Thoracic aorta (tissue), 2 donors: ENCODE measurements around the gene SMLR1. TPM values are rescaled to one million over a fixed set of nuclear protein-coding genes. Genes with fewer than 3 reads are reported as not detected.

ENCODE experiments used
- ATAC-seq: fragments of 150-250 bp; one replicate; pipeline ENCODE4 v1.8.0; 2017; ENCODE audit warnings: low read depth; ENCODE audit not compliant: insufficient number of reproducible peaks, low FRiP score
- DNase-seq: peaks from one replicate; pipeline ENCODE4 v3.0.0-alpha.2; 2020; ENCODE audit warnings: low spot score
- H3K27ac ChIP-seq, 2 donors: fragments of 200-600 bp; sonication (generic); 1 replicate in 1 of 2; 2 replicates in 1 of 2; pipeline ENCODE4 v1.5.1; 2016; ENCODE audit warnings: mild to moderate bottlenecking in 2 of 2, moderate library complexity in 2 of 2
- H3K27me3 ChIP-seq: fragments of 200-600 bp; sonication (generic); replicated peaks from 2 replicates; pipeline ENCODE4 v1.6.0; 2016; ENCODE audit warnings: mild to moderate bottlenecking; ENCODE audit not compliant: insufficient read depth
- H3K36me3 ChIP-seq: fragments of 200-600 bp; sonication (generic); one replicate; pipeline ENCODE4 v1.5.1; 2016
- H3K4me1 ChIP-seq, 2 donors: fragments of 200-600 bp; sonication (generic); 1 replicate in 1 of 2; 2 replicates in 1 of 2; pipeline versions ENCODE4 v1.5.1 to v1.6.0; 2016; ENCODE audit warnings: low read depth in 2 of 2, mild to moderate bottlenecking in 1 of 2; ENCODE audit not compliant: control insufficient read depth in 1 of 2
- H3K4me3 ChIP-seq: fragments of 200-600 bp; sonication (generic); 2 replicates; pipeline ENCODE4 v1.5.1; 2016; ENCODE audit warnings: mild to moderate bottlenecking
- H3K9me3 ChIP-seq: fragments of 200-600 bp; sonication (generic); 2 replicates; pipeline ENCODE4 v1.5.1; 2016
- total RNA-seq, 2 donors: library from RNA; depleted of rRNA; stranded (reverse); fragments of >200 nt; gene quantifications; one replicate each; pipeline versions ENCODE4 v1.1.0 to v1.2.3, GENCODE V29; 2016
- TF ChIP-seq, protein P1 (sequence below): fragments of 200-600 bp; sonication (generic); IDR thresholded peaks from one replicate; pipeline ENCODE4 v1.5.1; 2019; ENCODE audit warnings: antibody characterized with exemption

SMLR1 gene
- total RNA-seq, 2 donors from 2014 or later, result not detected

GRCh38 chr6:130839379-130839778, 12.2 kb downstream of the SMLR1 start:
- no peaks in the 10 kb centered on the region for H3K9me3 ChIP-seq
- DNase-seq (no peak), ATAC-seq (no peak)
- no peak overlapping the region for H3K27ac ChIP-seq
- TF ChIP-seq, protein P1, sequence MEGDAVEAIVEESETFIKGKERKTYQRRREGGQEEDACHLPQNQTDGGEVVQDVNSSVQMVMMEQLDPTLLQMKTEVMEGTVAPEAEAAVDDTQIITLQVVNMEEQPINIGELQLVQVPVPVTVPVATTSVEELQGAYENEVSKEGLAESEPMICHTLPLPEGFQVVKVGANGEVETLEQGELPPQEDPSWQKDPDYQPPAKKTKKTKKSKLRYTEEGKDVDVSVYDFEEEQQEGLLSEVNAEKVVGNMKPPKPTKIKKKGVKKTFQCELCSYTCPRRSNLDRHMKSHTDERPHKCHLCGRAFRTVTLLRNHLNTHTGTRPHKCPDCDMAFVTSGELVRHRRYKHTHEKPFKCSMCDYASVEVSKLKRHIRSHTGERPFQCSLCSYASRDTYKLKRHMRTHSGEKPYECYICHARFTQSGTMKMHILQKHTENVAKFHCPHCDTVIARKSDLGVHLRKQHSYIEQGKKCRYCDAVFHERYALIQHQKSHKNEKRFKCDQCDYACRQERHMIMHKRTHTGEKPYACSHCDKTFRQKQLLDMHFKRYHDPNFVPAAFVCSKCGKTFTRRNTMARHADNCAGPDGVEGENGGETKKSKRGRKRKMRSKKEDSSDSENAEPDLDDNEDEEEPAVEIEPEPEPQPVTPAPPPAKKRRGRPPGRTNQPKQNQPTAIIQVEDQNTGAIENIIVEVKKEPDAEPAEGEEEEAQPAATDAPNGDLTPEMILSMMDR, result no peak
- no peaks in the 10 kb centered on the region for H3K27me3 ChIP-seq
- H3K36me3 ChIP-seq, result no peaks in the 10 kb centered on the region
- H3K4me3 ChIP-seq, result no peak overlapping the region
- peaks cover 0 to 21% of the 10 kb centered on the region in 2 donors for H3K4me1 ChIP-seq

- H3K36me3 ChIP-seq, result no peaks in the 10 kb centered on the region
- H3K27ac ChIP-seq, result no peak overlapping the region
Observed at GRCh38 chr6:130840050-130840449, 12.8 kb downstream of the SMLR1 start.

DNA sequence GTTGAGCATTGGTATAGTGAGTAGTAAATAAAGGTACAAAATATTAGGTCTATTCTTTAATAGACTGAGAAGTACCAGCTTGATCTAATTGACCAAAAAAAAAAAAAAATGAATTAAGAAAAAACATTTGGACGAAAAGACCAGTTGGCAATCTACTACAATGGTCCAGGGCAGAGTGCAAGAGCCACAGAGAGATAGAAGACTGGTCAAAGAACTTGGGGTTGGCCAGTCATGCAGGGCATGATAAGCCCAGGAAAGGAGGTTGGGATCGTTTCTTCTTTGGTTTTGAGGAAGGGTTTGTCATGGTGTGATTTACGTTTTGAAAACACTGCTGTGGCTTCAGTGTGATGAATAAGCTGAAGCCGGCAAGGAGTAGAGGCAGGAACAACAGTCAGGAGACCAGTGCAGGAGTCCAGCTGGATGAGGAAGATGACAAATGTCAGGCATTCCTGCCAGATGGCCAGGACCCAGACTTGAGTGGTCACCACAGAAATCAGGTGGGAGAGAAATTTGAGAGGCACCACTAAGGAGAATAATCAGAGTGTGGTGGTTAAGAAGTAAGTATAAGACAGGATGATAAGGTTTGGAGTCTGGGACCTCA, 14.0 kb downstream of the SMLR1 start:
- Histone ChIP-seq H3K36me3 (no peaks in the 10 kb centered on the region), H3K27ac (no peak overlapping the region), H3K9me3 (no peaks in the 10 kb centered on the region), H3K27me3 (no peaks in the 10 kb centered on the region), H3K4me3 (no peak overlapping the region), H3K4me1 (peaks cover 0 to 21% of the 10 kb centered on the region in 2 donors)
- no peak for ATAC-seq
- TF ChIP-seq, protein P1, result no peak
- no peak for DNase-seq

More at GRCh38 chr6:130840050-130840449, 12.8 kb downstream of the SMLR1 start:
- Histone ChIP-seq H3K27me3 (no peaks in the 10 kb centered on the region), H3K9me3 (no peaks in the 10 kb centered on the region), H3K4me3 (no peak overlapping the region), H3K4me1 (peaks cover 0 to 21% of the 10 kb centered on the region in 2 donors)
- no peak for ATAC-seq
- TF ChIP-seq, protein P1, result no peak
- DNase-seq, result no peak

GRCh38 chr6:130843575-130844320, 16.5 kb downstream of the SMLR1 start:
- ATAC-seq, result no peak
- TF ChIP-seq, protein P1, result no peak
- Histone ChIP-seq H3K27ac (no peak overlapping the region), H3K9me3 (no peaks in the 10 kb centered on the region), H3K4me1 (peaks cover 0 to 19% of the 10 kb centered on the region in 2 donors), H3K4me3 (no peak overlapping the region), H3K27me3 (no peaks in the 10 kb centered on the region), H3K36me3 (no peaks in the 10 kb centered on the region)
- no peak for DNase-seq

DNA sequence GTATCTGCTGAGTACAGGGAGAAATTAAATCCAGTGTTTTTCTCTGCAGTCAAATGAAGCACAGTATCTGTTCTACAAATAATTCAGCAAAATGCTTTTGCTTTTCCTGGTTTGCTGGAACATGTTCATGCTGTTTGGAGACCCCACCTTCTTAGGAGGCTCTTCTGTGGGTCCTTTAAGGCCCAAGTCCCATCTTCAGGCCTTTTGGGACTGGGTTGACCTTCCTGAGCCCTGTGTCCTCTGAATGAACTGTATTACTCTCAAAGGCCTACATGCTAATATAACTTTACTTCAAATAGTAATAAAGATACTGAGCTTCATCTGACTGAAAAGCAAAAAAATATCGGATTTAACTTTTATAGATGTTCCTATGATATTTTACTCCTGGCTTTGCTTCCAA, 19.3 kb downstream of the SMLR1 start:
- Histone ChIP-seq H3K36me3 (no peaks in the 10 kb centered on the region), H3K9me3 (no peaks in the 10 kb centered on the region), H3K27ac (no peak overlapping the region), H3K27me3 (no peaks in the 10 kb centered on the region), H3K4me3 (no peak overlapping the region), H3K4me1 (peaks cover 0 to 16% of the 10 kb centered on the region in 2 donors)
- TF ChIP-seq, protein P1, result no peak
- ATAC-seq (no peak), DNase-seq (no peak)
